ENCODE measurements around the gene APIP.

APIP gene

DNA sequence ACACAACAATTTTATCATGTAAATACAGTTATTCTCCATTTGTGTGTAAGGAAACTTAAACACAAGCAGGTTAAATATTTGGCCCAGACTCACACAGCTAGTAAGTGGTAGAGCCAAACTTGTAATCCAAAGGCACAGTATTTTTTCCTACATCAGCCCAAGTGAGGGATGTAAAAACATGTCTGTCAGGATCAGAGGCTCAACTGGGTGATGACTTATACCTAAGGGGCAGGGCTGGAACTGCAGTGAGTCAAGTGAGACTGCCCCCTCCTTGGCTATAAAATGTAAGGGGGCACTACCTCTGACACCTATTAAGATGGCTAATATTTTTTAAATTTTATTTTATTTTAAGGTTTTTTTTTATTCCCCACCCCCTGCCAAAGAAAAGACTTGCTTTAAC, 82.6 kb downstream of the APIP start:
- no peak for DNase-seq

Measured in islet precursor cell (in vitro differentiated cells).